Kidney (tissue), 14 donors: ENCODE measurements around the gene MECR. TPM values are rescaled to one million over a fixed set of nuclear protein-coding genes. Genes with fewer than 3 reads are reported as not detected.

ENCODE experiments used
- DNase-seq, 5 donors: peaks; one replicate each; pipeline ENCODE4 v3.0.0-alpha.2; 2013 to 2020
- FAIRE-seq: peaks from 2 replicates; lab custom pipeline; 2012; peaks lifted over from hg19 to GRCh38; lab: Jason Lieb, UNC
- H3K27ac ChIP-seq, 2 donors: one replicate each; pipeline ENCODE4 v1.7.0; 2013; ENCODE audit warnings: low read depth in 2 of 2, low read length in 2 of 2, inconsistent platforms in 1 of 2
- H3K27me3 ChIP-seq: one replicate; pipeline ENCODE4 v1.7.1; 2013; ENCODE audit warnings: low read length, inconsistent platforms; ENCODE audit not compliant: control insufficient read depth, insufficient read depth
- H3K36me3 ChIP-seq, 3 donors: one replicate each; pipeline versions ENCODE4 v1.7.0 to v1.7.1; 2013; ENCODE audit warnings: low read length in 3 of 3, control low read depth in 1 of 3, inconsistent platforms in 1 of 3; ENCODE audit not compliant: insufficient read depth in 3 of 3, control insufficient read depth in 2 of 3
- H3K4me1 ChIP-seq, 3 donors: one replicate each; pipeline versions ENCODE4 v1.7.0 to v1.7.1; 2013; ENCODE audit warnings: low read length in 3 of 3, inconsistent platforms in 1 of 3, low read depth in 1 of 3; ENCODE audit not compliant: control insufficient read depth in 2 of 3, insufficient read depth in 2 of 3
- H3K4me3 ChIP-seq, 3 donors: one replicate each; pipeline versions ENCODE4 v1.7.0 to v1.8.1; 2013; ENCODE audit warnings: low read length in 3 of 3, control low read depth in 1 of 3, inconsistent platforms in 1 of 3
- H3K9ac ChIP-seq, 3 donors: one replicate each; pipeline versions ENCODE4 v1.7.0 to v1.7.1; 2013; ENCODE audit warnings: low read length in 3 of 3, control low read depth in 1 of 3, inconsistent platforms in 1 of 3
- H3K9me3 ChIP-seq, 3 donors: one replicate each; pipeline versions ENCODE4 v1.7.0 to v1.7.1; 2013; ENCODE audit warnings: low read length in 3 of 3, control low read depth in 1 of 3, inconsistent platforms in 1 of 3; ENCODE audit not compliant: control insufficient read depth in 2 of 3, insufficient read depth in 1 of 3
- CTCF ChIP-seq: IDR thresholded peaks from 3 replicates; pipeline ENCODE4 v1.5.1; 2012; ENCODE audit warnings: mild to moderate bottlenecking, moderate library complexity, borderline replicate concordance; ENCODE audit not compliant: insufficient read depth; ENCODE audit errors: extremely low read depth
- intact Hi-C: fragments of 100-400 bp; cut with DNase I; formaldehyde crosslinking; loops from one replicate; pipeline ENCODE4 v1.11.1; 2022
- polyA plus RNA-seq: library from polyadenylated mRNA; stranded (reverse); fragments of 350-450 nt; fragmentation: Illumina TruSeq; extraction: RNeasy Lipid Tissue Mini Kit (QIAGEN cat#74804); gene quantifications from one replicate; pipeline ENCODE4 v1.2.3, GENCODE V29; 2014; ENCODE audit warnings: low read depth, low replicate concordance; ENCODE audit not compliant: insufficient read depth
- total RNA-seq: library from RNA; stranded (reverse); fragmentation: NEBNext Ultra II Directional; extraction: Animal tissue kit (Norgen Biotek cat#: 25700); gene quantifications from one replicate; pipeline ENCODE4 v1.2.1, GENCODE V29; 2021
- donor health status: control.
- donor health status: control.
- donor health status: control.
- donor health status: control.
- donor health status: control.
- donor health status: DM: yes; HTN: yes; CAD: no.
- donor health status: Normal renal cell carcinoma (clear cell type).

MECR gene
- total and polyA plus RNA-seq, 2 donors from 2014 or later = 27.7 to 42.6 TPM

DNA sequence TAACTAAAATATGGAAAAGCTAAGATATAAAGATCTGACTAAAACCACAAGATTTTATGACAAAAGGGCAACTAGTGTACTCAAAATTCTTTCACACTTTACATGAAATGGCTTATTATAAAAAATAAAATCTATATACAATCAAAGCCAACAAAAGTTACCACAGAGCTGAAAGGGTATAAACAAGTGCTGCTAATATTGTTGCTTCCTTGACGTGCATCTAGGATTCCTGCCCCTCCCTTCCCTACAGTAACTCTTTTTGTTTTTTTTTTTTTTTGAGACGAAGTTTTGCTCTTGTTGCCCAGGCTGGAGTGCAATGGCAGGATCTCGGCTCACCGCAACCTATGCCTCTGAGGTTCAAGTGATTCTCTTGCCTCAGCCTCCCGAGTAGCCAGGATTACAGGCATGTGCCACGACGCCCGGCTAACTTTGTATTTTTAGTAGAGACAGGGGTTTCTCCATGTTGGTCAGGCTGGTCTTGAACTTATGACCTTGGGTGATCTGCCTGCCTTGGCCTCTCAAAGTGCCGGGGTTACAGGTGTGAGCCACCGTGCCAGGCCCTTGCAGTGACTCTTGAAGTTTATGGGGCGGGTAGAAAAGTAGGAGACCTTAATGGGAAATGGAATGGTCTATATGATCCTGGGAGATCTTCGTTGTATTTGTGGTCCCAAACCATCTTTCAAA lies 53.6 kb downstream of the MECR start:
- Histone ChIP-seq H3K4me1 (peaks cover 3 to 20% (median 13%) of the 10 kb centered on the region in 3 donors), H3K27ac (peak overlapping the region; percentile 32 to 78), H3K27me3 (no peaks in the 10 kb centered on the region), H3K36me3 (peaks cover 0 to 10% (median 2%) of the 10 kb centered on the region in 3 donors), H3K4me3 (no peak overlapping the region), H3K9ac (peak overlapping the region in 2 of 3 donors; percentile 9 to 31), H3K9me3 (no peaks in the 10 kb centered on the region)
- FAIRE-seq (no peak), DNase-seq (no peak)
- intact Hi-C loops = no loop called here
- TF ChIP-seq CTCF = no peak

GRCh38 chr1:29176576-29176975 lies 54.2 kb downstream of the MECR start:
- no peaks in the 10 kb centered on the region for H3K27me3 ChIP-seq
- TF ChIP-seq CTCF = peak; percentile 14
- peaks cover 3 to 22% (median 13%) of the 10 kb centered on the region in 3 donors for H3K4me1 ChIP-seq
- intact Hi-C loops = no loop called here
- FAIRE-seq = no peak
- no peak overlapping the region for H3K4me3 ChIP-seq
- peak overlapping the region in 2 of 3 donors; percentile 9 to 31 for H3K9ac ChIP-seq
- H3K9me3 ChIP-seq = no peaks in the 10 kb centered on the region
- no peak for DNase-seq
- H3K36me3 ChIP-seq = peaks cover 0 to 10% (median 2%) of the 10 kb centered on the region in 3 donors
- H3K27ac ChIP-seq = no peak overlapping the region

DNA sequence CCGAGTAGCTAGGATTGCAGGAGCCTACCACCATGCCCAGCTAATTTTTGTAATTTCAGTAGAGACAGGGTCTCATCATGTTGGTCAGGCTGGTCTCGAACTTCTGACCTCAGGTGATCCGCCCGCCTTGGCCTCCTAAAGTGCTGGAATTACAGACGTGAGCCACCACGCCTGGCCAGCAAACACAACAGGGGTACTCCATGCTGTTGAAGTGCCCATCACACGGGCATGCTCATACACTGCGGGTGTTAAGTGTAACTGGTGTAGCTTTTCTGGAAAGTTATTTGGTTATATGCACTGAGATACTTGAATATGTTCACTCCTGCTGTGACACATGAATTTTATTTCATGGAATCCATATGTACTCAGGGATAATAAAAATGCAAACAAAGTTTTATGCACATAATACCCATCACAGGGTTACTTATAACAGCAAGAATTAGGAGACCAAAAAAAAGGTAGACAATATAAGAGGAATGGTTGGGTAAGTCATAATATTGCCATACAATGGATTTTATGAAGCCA lies 58.3 kb downstream of the MECR start:
- TF ChIP-seq CTCF = no peak
- Histone ChIP-seq H3K27me3 (no peaks in the 10 kb centered on the region), H3K4me1 (peaks cover 0 to 25% (median 14%) of the 10 kb centered on the region in 3 donors), H3K4me3 (no peak overlapping the region), H3K27ac (no peak overlapping the region), H3K9ac (no peak overlapping the region), H3K9me3 (no peaks in the 10 kb centered on the region), H3K36me3 (peaks cover 0 to 4% (median 0%) of the 10 kb centered on the region in 3 donors)
- intact Hi-C loops = no loop called here
- DNase-seq (no peak), FAIRE-seq (no peak)
